Dedifferentiated amniotic fluid mesenchymal stem cell (primary cell): ENCODE results near the gene MEAF6.
"Not testable (repeated sequence)": the region's sequence is repeated elsewhere in the genome, so short reads cannot be mapped to it uniquely, and the experiment has no call there.

ENCODE experiments used
- DNase-seq: peaks from one replicate; pipeline ENCODE4 v3.0.0-alpha.2; 2016; ENCODE audit errors: extremely low spot score

The MEAF6 gene

GRCh38 chr1:37532418-37533156 lies 18.0 kb upstream of the MEAF6 start:
- DNase-seq: peak; percentile 13

- not testable (repeated sequence) for DNase-seq
Measured at GRCh38 chr1:37529888-37530287, 15.3 kb upstream of the MEAF6 start.

GRCh38 chr1:37519613-37520012 lies 5.0 kb upstream of the MEAF6 start:
- no peak for DNase-seq

- not testable (repeated sequence) for DNase-seq
Measured at GRCh38 chr1:37518929-37519328, 4.4 kb upstream of the MEAF6 start.

- not testable (repeated sequence) for DNase-seq
Measured at GRCh38 chr1:37518241-37518640, 3.7 kb upstream of the MEAF6 start.

- peak; percentile 7 for DNase-seq
Measured at GRCh38 chr1:37517569-37517968, 3.0 kb upstream of the MEAF6 start.

- DNase-seq: no peak
Measured at GRCh38 chr1:37515185-37516034, 844 bp upstream of the MEAF6 start.

GRCh38 chr1:37513795-37514349 lies 694 bp downstream of the MEAF6 start:
- DNase-seq: no peak

- no peak for DNase-seq
Measured at GRCh38 chr1:37509181-37509580, 5.4 kb downstream of the MEAF6 start.

- no peak for DNase-seq
Measured at GRCh38 chr1:37506740-37507139, 7.8 kb downstream of the MEAF6 start.

GRCh38 chr1:37502791-37503190 lies 11.8 kb downstream of the MEAF6 start:
- not testable (repeated sequence) for DNase-seq

GRCh38 chr1:37502104-37502503 lies 12.5 kb downstream of the MEAF6 start:
- no peak for DNase-seq

- DNase-seq: no peak
Measured at GRCh38 chr1:37501661-37502060, 12.9 kb downstream of the MEAF6 start.

- DNase-seq: no peak
Measured at GRCh38 chr1:37498872-37499617, 15.5 kb downstream of the MEAF6 start.

GRCh38 chr1:37497832-37498231 lies 16.7 kb downstream of the MEAF6 start:
- no peak for DNase-seq

GRCh38 chr1:37495875-37496274 lies 18.7 kb downstream of the MEAF6 start:
- DNase-seq: no peak

- DNase-seq: no peak
Measured at GRCh38 chr1:37493336-37494098, 21.0 kb downstream of the MEAF6 start.

- DNase-seq: no peak
Measured at GRCh38 chr1:37487619-37487984, 27.0 kb downstream of the MEAF6 start.

- peak; percentile 61 for DNase-seq
Measured at GRCh38 chr1:37486680-37487618, 27.6 kb downstream of the MEAF6 start.
